Measurements from ENCODE around the gene DCST1. TPM values are rescaled to one million over a fixed set of nuclear protein-coding genes. Genes with fewer than 3 reads are reported as not detected.
A peak's percentile ranks its signal among the peaks of the same experiment; 100 is the strongest.

Gene DCST1
- total RNA-seq, 1 experiment from 2014 or later, result not detected

DNA sequence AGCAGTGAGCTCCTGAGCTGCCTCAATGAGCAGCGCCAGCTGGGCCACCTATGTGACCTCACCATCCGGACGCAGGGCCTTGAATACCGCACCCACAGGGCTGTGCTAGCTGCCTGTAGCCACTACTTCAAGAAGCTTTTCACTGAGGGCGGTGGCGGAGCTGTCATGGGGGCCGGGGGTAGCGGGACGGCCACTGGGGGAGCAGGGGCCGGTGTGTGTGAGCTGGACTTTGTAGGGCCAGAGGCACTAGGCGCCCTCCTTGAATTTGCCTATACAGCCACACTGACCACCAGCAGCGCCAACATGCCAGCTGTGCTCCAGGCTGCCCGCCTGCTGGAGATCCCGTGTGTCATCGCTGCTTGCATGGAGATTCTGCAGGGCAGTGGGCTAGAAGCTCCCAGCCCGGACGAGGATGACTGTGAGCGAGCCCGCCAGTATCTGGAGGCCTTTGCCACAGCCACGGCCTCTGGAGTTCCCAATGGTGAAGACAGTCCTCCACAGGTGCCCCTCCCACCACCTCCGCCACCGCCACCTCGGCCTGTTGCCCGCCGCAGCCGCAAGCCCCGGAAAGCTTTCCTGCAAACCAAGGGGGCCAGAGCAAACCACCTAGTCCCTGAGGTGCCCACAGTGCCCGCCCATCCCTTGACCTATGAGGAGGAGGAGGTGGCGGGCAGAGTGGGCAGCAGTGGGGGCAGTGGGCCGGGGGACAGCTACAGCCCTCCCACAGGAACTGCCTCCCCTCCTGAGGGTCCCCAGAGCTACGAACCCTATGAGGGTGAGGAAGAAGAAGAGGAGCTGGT is 18.7 kb upstream of the DCST1 start:
- Histone ChIP-seq H3K36me3 (ENCODE audit: insufficient read depth, low read length, poor library complexity, severe bottlenecking) (peaks cover 16% of the 10 kb centered on the region), H3K4me1 (ENCODE audit: insufficient read depth, low read length, poor library complexity, severe bottlenecking) (peaks cover 19% of the 10 kb centered on the region), H3K27ac (ENCODE audit: low read depth, low read length, poor library complexity, severe bottlenecking) (no peak overlapping the region), H3K27me3 (replicated peaks; ENCODE audit: insufficient read depth, low read depth, low read length, poor library complexity) (no peaks in the 10 kb centered on the region), H3K4me3 (ENCODE audit: low read depth, low read length, poor library complexity, severe bottlenecking) (no peak overlapping the region), H3K9me3 (ENCODE audit: low read depth, low read length, poor library complexity, severe bottlenecking) (no peaks in the 10 kb centered on the region)
- BruUV-seq (replicated peaks), result no TSS peak
- intact Hi-C loops (cut with micrococcal nuclease; ENCODE audit: unreplicated experiment), result no loop called here
- TF ChIP-seq EZH2 (IDR thresholded peaks at IDR 0.05; ENCODE audit: borderline replicate concordance, low read depth, low read length, poor library complexity, severe bottlenecking), result no peak
- TF ChIP-seq CTCF (conservative IDR thresholded peaks at IDR 0.05; ENCODE audit: low read depth, low read length), result no peak
- ChIA-PET POLR2A (ENCODE audit: low non-redundant PET) (interaction anchor here (0.5 kb wide), 1 partner anchor 71 kb away, joined by 4 read pairs; no protein-coding TSS in a partner anchor), CTCF (interaction anchor here (0.6 kb wide), 1 partner anchor 14 kb away, joined by 7 read pairs; no protein-coding TSS in a partner anchor)
- DNase-seq (ENCODE audit: low spot score), result no peak

DNA sequence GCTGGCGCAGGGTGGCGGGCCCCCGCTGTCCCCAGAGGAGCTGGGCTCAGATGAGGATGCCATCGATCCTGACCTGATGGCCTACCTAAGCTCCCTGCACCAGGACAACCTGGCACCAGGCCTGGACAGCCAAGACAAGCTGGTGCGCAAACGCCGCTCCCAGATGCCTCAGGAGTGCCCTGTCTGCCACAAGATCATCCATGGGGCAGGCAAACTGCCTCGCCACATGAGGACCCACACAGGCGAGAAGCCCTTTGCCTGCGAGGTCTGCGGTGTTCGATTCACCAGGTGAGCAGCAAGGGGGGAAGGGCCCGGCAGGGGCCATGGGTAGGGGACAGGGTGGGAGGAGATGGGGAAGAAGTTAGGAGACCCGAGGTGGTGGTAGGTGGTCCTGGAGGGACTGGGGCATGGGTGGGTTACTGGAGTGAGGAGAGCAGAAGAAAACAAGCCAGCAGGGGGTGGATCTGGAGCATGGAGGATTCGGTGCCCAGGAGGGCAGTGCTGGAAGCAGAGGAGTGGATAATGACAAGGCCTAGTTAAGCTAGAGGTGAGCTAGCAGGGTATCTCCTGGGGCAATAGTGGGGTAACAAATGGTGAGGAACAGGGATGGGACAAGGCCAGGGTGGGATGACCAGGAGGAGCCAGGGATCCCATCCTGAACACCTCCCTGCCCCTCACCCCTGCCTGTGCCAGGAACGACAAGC is 17.9 kb upstream of the DCST1 start:
- H3K36me3 ChIP-seq (ENCODE audit: insufficient read depth, low read length, poor library complexity, severe bottlenecking), result peaks cover 16% of the 10 kb centered on the region
- H3K27ac ChIP-seq (ENCODE audit: low read depth, low read length, poor library complexity, severe bottlenecking), result no peak overlapping the region
- no TSS peak for BruUV-seq (replicated peaks)
- no peak for DNase-seq (ENCODE audit: low spot score)
- H3K4me3 ChIP-seq (ENCODE audit: low read depth, low read length, poor library complexity, severe bottlenecking), result no peak overlapping the region
- H3K9me3 ChIP-seq (ENCODE audit: low read depth, low read length, poor library complexity, severe bottlenecking), result no peaks in the 10 kb centered on the region
- ChIA-PET POLR2A (ENCODE audit: low non-redundant PET) (interaction anchor here (0.5 kb wide), 1 partner anchor 70 kb away, joined by 4 read pairs; no protein-coding TSS in a partner anchor), CTCF (no interaction called here)
- TF ChIP-seq EZH2 (IDR thresholded peaks at IDR 0.05; ENCODE audit: borderline replicate concordance, low read depth, low read length, poor library complexity, severe bottlenecking), result no peak
- no peak for TF ChIP-seq CTCF (conservative IDR thresholded peaks at IDR 0.05; ENCODE audit: low read depth, low read length)
- peaks cover 19% of the 10 kb centered on the region for H3K4me1 ChIP-seq (ENCODE audit: insufficient read depth, low read length, poor library complexity, severe bottlenecking)
- no peaks in the 10 kb centered on the region for H3K27me3 ChIP-seq (replicated peaks; ENCODE audit: insufficient read depth, low read depth, low read length, poor library complexity)
- intact Hi-C loops (cut with micrococcal nuclease; ENCODE audit: unreplicated experiment), result no loop called here

DNA sequence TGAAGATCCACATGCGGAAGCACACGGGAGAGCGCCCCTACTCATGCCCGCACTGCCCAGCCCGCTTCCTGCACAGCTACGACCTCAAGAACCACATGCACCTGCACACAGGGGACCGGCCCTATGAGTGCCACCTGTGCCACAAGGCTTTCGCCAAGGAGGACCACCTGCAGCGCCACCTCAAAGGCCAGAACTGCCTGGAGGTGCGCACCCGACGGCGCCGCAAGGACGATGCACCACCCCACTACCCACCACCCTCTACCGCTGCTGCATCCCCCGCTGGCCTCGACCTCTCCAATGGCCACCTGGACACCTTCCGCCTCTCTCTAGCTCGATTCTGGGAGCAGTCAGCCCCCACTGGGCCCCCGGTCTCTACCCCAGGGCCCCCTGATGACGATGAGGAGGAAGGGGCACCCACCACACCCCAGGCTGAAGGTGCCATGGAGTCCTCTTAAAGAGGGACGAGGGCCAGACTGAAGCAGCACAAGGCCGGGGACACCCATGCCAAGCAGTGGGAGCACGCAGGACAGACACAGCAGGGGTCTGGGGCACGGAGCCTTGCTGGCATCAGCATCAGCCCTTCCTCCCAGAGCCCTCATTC is 17.3 kb upstream of the DCST1 start:
- POLR2A ChIA-PET (ENCODE audit: low non-redundant PET), result interaction anchor here (0.6 kb wide), 1 partner anchor 17 kb away, joined by 5 read pairs; no protein-coding TSS in a partner anchor
- H3K4me3 ChIP-seq (ENCODE audit: low read depth, low read length, poor library complexity, severe bottlenecking), result peak overlapping the region; percentile 49
- intact Hi-C loops (cut with micrococcal nuclease; ENCODE audit: unreplicated experiment), result no loop called here
- no TSS peak for BruUV-seq (replicated peaks)
- peaks cover 19% of the 10 kb centered on the region for H3K4me1 ChIP-seq (ENCODE audit: insufficient read depth, low read length, poor library complexity, severe bottlenecking)
- CTCF ChIA-PET, result interaction anchor here (0.5 to 1.5 kb wide), 5 partner anchors 9 to 1529 kb away, joined by 3 to 16 read pairs (median 4); no protein-coding TSS in a partner anchor
- H3K36me3 ChIP-seq (ENCODE audit: insufficient read depth, low read length, poor library complexity, severe bottlenecking), result peaks cover 16% of the 10 kb centered on the region
- no peaks in the 10 kb centered on the region for H3K27me3 ChIP-seq (replicated peaks; ENCODE audit: insufficient read depth, low read depth, low read length, poor library complexity)
- no peak for TF ChIP-seq EZH2 (IDR thresholded peaks at IDR 0.05; ENCODE audit: borderline replicate concordance, low read depth, low read length, poor library complexity, severe bottlenecking)
- no peak for TF ChIP-seq CTCF (conservative IDR thresholded peaks at IDR 0.05; ENCODE audit: low read depth, low read length)
- H3K9me3 ChIP-seq (ENCODE audit: low read depth, low read length, poor library complexity, severe bottlenecking), result no peaks in the 10 kb centered on the region
- no peak for DNase-seq (ENCODE audit: low spot score)
- H3K27ac ChIP-seq (ENCODE audit: low read depth, low read length, poor library complexity, severe bottlenecking), result peak overlapping the region; percentile 81
